ENCODE results near the gene HARS1. TPM values are rescaled to one million over a fixed set of nuclear protein-coding genes. Genes with fewer than 3 reads are reported as not detected.

HARS1 gene, protein sequence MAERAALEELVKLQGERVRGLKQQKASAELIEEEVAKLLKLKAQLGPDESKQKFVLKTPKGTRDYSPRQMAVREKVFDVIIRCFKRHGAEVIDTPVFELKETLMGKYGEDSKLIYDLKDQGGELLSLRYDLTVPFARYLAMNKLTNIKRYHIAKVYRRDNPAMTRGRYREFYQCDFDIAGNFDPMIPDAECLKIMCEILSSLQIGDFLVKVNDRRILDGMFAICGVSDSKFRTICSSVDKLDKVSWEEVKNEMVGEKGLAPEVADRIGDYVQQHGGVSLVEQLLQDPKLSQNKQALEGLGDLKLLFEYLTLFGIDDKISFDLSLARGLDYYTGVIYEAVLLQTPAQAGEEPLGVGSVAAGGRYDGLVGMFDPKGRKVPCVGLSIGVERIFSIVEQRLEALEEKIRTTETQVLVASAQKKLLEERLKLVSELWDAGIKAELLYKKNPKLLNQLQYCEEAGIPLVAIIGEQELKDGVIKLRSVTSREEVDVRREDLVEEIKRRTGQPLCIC
- total RNA-seq (10 to 100 TPM; 41.9 to 53.9 (median 47.6) TPM), polyA plus RNA-seq (10 to 100 TPM; 38.4 to 46.3 (median 45.5) TPM)
- long read RNA-seq, donor 1, transcript HARS-215 (13 exons, 1,945 nt), result major isoform, 16 of 176 reads
- long read RNA-seq, donor 1, partial matches to known transcripts, result 120 of 176 reads
- long read RNA-seq, donor 1, other reads (novel, unspliced or antisense), result 34 of 176 reads
- long read RNA-seq, donor 2, transcript HARS-215 (13 exons, 1,945 nt), result major isoform, 9 of 172 reads
- long read RNA-seq, donor 2, partial matches to known transcripts, result 157 of 172 reads
- long read RNA-seq, donor 2, other reads (novel, unspliced or antisense), result 0 of 172 reads

DNA sequence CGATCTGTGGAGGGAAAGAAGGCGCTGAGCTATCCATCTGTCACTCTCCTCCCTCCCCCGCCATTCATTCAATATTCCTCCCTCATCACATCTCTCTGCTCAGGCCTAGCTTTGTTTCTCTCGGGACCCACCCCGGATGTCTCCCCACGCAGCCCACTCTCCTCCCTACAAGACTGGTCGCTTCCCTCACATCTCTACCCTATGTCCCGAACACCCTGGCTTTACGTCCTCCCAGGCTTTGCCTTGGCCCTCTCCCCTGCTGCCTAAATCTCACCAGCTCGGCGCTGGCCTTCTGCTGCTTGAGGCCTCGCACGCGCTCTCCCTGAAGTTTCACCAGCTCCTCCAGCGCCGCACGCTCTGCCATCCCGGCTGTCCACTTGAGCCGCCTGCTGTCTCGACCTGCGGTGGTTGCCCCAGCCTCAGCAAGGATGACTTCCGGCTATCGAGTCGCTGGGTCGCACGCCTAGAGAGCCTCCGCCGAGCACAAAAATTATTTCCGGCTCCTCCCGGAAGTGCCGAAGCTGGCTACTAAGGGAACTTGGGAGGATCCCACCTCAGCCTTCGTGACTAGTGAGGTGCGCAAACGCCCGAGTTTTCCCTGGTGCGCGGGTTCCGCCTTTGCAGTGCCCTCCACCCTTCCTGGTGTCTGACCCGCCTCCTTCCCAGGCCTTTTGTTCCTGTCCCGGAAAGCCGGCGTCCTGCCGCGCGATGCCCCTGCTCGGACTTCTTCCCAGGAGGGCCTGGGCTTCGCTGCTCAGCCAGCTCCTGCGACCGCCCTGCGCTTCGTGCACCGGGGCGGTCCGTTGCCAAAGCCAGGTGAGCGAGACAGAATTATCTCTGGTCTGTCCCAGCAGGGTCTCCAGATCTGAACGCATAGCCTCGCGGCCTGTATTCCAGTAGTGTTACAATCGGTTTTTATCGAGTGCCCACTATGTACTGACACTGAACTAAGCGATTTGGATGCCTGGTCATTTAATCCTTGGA, at the start of gene HARS1, which contains the start of gene HARS2:
Gene HARS1, minus strand, starts transcription at position 430 of the 984 bp plus-strand sequence. Its CDS starts 66 bp downstream, at position 364.
Gene HARS2, plus strand, starts transcription at position 515 of the 984 bp plus-strand sequence. Its CDS starts 194 bp downstream, at position 709.
- H3K9me3 ChIP-seq, result no peaks in the 10 kb centered on the region
- peaks cover 2 to 68% (median 47%) of the 10 kb centered on the region in 6 donors for H3K36me3 ChIP-seq
- H3K4me3 ChIP-seq, result peak within 1 kb of the TSS; percentile 82 to 95 (median 92)
- WGBS, 5 donors, result 0 to 1% (median 1%) methylated on average over 49 to 61 of the region's 61 CpGs
- TF ChIP-seq, protein P1, sequence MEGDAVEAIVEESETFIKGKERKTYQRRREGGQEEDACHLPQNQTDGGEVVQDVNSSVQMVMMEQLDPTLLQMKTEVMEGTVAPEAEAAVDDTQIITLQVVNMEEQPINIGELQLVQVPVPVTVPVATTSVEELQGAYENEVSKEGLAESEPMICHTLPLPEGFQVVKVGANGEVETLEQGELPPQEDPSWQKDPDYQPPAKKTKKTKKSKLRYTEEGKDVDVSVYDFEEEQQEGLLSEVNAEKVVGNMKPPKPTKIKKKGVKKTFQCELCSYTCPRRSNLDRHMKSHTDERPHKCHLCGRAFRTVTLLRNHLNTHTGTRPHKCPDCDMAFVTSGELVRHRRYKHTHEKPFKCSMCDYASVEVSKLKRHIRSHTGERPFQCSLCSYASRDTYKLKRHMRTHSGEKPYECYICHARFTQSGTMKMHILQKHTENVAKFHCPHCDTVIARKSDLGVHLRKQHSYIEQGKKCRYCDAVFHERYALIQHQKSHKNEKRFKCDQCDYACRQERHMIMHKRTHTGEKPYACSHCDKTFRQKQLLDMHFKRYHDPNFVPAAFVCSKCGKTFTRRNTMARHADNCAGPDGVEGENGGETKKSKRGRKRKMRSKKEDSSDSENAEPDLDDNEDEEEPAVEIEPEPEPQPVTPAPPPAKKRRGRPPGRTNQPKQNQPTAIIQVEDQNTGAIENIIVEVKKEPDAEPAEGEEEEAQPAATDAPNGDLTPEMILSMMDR (IDR thresholded peaks at IDR 0.05 in 8 of 11, conservative IDR thresholded peaks at IDR 0.05 in 3 of 11), result peak in 3 of 11 experiments; percentile 10 to 39 (median 21)
- TF ChIP-seq POLR2AphosphoS5 (IDR thresholded peaks at IDR 0.05) (peak; percentile 91 to 93 (median 92)), POLR2A (IDR thresholded peaks at IDR 0.05) (no peak)
- DNase-seq, result peak; percentile 96
- no peaks in the 10 kb centered on the region for H3K27me3 ChIP-seq (replicated peaks in 1 of 7)
- H3K27ac ChIP-seq, result peak within 1 kb of the TSS; percentile 83 to 95 (median 90)
- peaks cover 17 to 66% (median 39%) of the 10 kb centered on the region in 6 donors for H3K4me1 ChIP-seq
- intact Hi-C loops (cut with DNase I; ENCODE audit: low total_unique reads), result no loop called here

DNA sequence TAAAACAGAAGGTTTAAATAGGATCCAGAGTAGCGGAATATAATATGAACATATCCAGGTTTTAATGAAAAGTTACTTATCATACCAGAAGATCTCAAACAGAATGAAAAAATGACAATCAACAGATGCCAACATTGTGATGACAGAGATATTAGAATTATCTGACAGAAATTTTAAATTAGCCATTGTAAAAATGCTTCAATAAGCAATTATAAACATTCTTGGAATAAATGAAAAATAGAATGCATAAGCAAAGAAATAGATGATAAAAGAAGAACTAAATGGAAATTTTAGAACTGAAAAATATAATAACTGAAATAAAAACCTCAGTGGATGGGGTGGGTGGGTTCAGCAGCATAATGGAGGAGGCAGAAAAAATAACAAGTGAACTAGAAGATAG, 46.3 kb upstream of the HARS1 start:
- TF ChIP-seq, protein P1 (IDR thresholded peaks at IDR 0.05 in 8 of 11, conservative IDR thresholded peaks at IDR 0.05 in 3 of 11), result no peak
- no peak for TF ChIP-seq POLR2AphosphoS5 (IDR thresholded peaks at IDR 0.05)
- TF ChIP-seq POLR2A (IDR thresholded peaks at IDR 0.05), result no peak
- WGBS, 5 donors, result 71 to 82% (median 72%) methylated on average over 1 of the region's 1 CpG
- no peak overlapping the region for H3K4me3 ChIP-seq
- H3K27ac ChIP-seq, result no peak overlapping the region
- H3K4me1 ChIP-seq, result no peaks in the 10 kb centered on the region
- H3K9me3 ChIP-seq, result peaks cover 0 to 56% (median 33%) of the 10 kb centered on the region in 8 donors
- DNase-seq, result no peak
- H3K36me3 ChIP-seq, result no peaks in the 10 kb centered on the region
- intact Hi-C loops (cut with DNase I; ENCODE audit: low total_unique reads), result no loop called here
- H3K27me3 ChIP-seq (replicated peaks in 1 of 7), result peaks cover 0 to 48% (median 0%) of the 10 kb centered on the region in 7 donors

DNA sequence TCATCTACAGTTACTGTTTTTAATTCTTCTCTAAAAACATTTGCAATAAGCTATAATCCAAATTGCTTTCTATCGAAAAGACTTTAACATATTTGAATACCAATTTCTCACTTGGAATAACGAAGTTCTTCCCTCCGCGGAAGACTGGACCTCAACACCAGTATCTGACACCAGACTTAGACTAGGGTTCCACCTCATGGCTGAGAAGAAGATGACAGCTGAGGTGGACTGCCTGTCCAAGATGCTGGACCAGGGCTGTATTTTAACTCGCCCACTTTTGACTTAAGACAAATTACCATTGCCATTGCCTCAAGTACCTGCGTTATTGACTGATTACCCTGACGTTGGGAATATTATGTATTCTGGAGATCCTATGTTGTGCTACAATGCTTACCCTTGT, 43.2 kb upstream of the HARS1 start:
- Histone ChIP-seq H3K4me1 (no peaks in the 10 kb centered on the region), H3K4me3 (no peak overlapping the region), H3K36me3 (no peaks in the 10 kb centered on the region), H3K27me3 (replicated peaks in 1 of 7) (peaks cover 0 to 62% (median 9%) of the 10 kb centered on the region in 7 donors), H3K9me3 (peaks cover 0 to 25% (median 16%) of the 10 kb centered on the region in 8 donors), H3K27ac (no peak overlapping the region)
- intact Hi-C loops (cut with DNase I; ENCODE audit: low total_unique reads), result no loop called here
- no peak for DNase-seq
- 65 to 72% (median 69%) methylated on average over 7 of the region's 7 CpGs for WGBS, 5 donors
- TF ChIP-seq POLR2A (IDR thresholded peaks at IDR 0.05) (no peak), POLR2AphosphoS5 (IDR thresholded peaks at IDR 0.05) (no peak)
- TF ChIP-seq, protein P1 (IDR thresholded peaks at IDR 0.05 in 8 of 11, conservative IDR thresholded peaks at IDR 0.05 in 3 of 11), result no peak

Data from spleen (tissue), 13 donors.